HG02970 (cell line): ENCODE measurements around the gene SSR3.
"Not testable (repeated sequence)": the region's sequence is repeated elsewhere in the genome, so short reads cannot be mapped to it uniquely, and the experiment has no call there.

Experiments
- ATAC-seq: cut with Tn5 transposase; IDR thresholded peaks from one replicate; pipeline ENCODE4 v1.9.1; 2021; ENCODE audit warnings: mild to moderate bottlenecking, moderate library complexity, moderate number of reproducible peaks; ENCODE audit not compliant: unreplicated experiment, low FRiP score

SSR3 gene

GRCh38 chr3:156554842-156555687 lies at the start of gene SSR3:
Gene SSR3, minus strand, starts transcription at chr3:156555117. Its CDS starts 28 bp downstream, at chr3:156555089.
- ATAC-seq = peak; percentile 100

- no peak for ATAC-seq
Measured at GRCh38 chr3:156604064-156604641, 49.2 kb upstream of the SSR3 start.

- no peak for ATAC-seq
Measured at GRCh38 chr3:156603379-156604017, 48.6 kb upstream of the SSR3 start.

- no peak for ATAC-seq
Measured at GRCh38 chr3:156602424-156602823, 47.5 kb upstream of the SSR3 start.

GRCh38 chr3:156601497-156601896 lies 46.6 kb upstream of the SSR3 start:
- ATAC-seq = no peak

- ATAC-seq = no peak
Measured at GRCh38 chr3:156600834-156601233, 45.9 kb upstream of the SSR3 start.

GRCh38 chr3:156599089-156599874 lies 44.4 kb upstream of the SSR3 start:
- ATAC-seq = no peak

- ATAC-seq = no peak
Measured at GRCh38 chr3:156598413-156598812, 43.5 kb upstream of the SSR3 start.

- ATAC-seq = no peak
Measured at GRCh38 chr3:156594219-156594683, 39.3 kb upstream of the SSR3 start.

- no peak for ATAC-seq
Measured at GRCh38 chr3:156593814-156594213, 38.9 kb upstream of the SSR3 start.

GRCh38 chr3:156589806-156590205 lies 34.9 kb upstream of the SSR3 start:
- ATAC-seq = not testable (repeated sequence)

GRCh38 chr3:156587760-156588069 lies 32.8 kb upstream of the SSR3 start:
- no peak for ATAC-seq

GRCh38 chr3:156586905-156587759 lies 32.2 kb upstream of the SSR3 start:
- ATAC-seq = no peak

GRCh38 chr3:156583469-156583868 lies 28.6 kb upstream of the SSR3 start:
- no peak for ATAC-seq

- ATAC-seq = no peak
Measured at GRCh38 chr3:156582532-156583183, 27.7 kb upstream of the SSR3 start.

GRCh38 chr3:156581954-156582353 lies 27.0 kb upstream of the SSR3 start:
- no peak for ATAC-seq

- ATAC-seq = no peak
Measured at GRCh38 chr3:156581033-156581432, 26.1 kb upstream of the SSR3 start.

- no peak for ATAC-seq
Measured at GRCh38 chr3:156579427-156579851, 24.5 kb upstream of the SSR3 start.

GRCh38 chr3:156577736-156578135 lies 22.8 kb upstream of the SSR3 start:
- ATAC-seq = no peak
